Hematopoietic multipotent progenitor cell treated with erythropoietin and hydrocortisone succinate and interleukin-3 and kit ligand, for 8 days (in vitro differentiated cells): ENCODE measurements around the gene TP53AIP1.

ENCODE experiments used
- DNase-seq: peaks from one replicate; pipeline ENCODE4 v3.0.0-alpha.2; 2015

Gene TP53AIP1

GRCh38 chr11:128904656-128905344, 37.9 kb downstream of the TP53AIP1 start:
- no peak for DNase-seq

- no peak for DNase-seq
Observed at GRCh38 chr11:128904303-128904655, 38.4 kb downstream of the TP53AIP1 start.

- no peak for DNase-seq
Observed at GRCh38 chr11:128903248-128904061, 39.2 kb downstream of the TP53AIP1 start.

- DNase-seq: no peak
Observed at GRCh38 chr11:128902515-128903066, 40.1 kb downstream of the TP53AIP1 start.

- no peak for DNase-seq
Observed at GRCh38 chr11:128901653-128902514, 40.8 kb downstream of the TP53AIP1 start.

GRCh38 chr11:128900468-128900867, 42.2 kb downstream of the TP53AIP1 start:
- no peak for DNase-seq

GRCh38 chr11:128898580-128899344, 43.9 kb downstream of the TP53AIP1 start:
- DNase-seq: no peak

- DNase-seq: no peak
Observed at GRCh38 chr11:128897826-128898225, 44.8 kb downstream of the TP53AIP1 start.

GRCh38 chr11:128896356-128896755, 46.3 kb downstream of the TP53AIP1 start:
- no peak for DNase-seq

GRCh38 chr11:128895526-128895925, 47.1 kb downstream of the TP53AIP1 start:
- DNase-seq: no peak

- peak; percentile 69 for DNase-seq
Observed at GRCh38 chr11:128894685-128895084, 48.0 kb downstream of the TP53AIP1 start.

GRCh38 chr11:128894286-128894681, 48.4 kb downstream of the TP53AIP1 start:
- DNase-seq: no peak

GRCh38 chr11:128893578-128894285, 48.9 kb downstream of the TP53AIP1 start:
- DNase-seq: no peak

- no peak for DNase-seq
Observed at GRCh38 chr11:128892866-128893565, 49.7 kb downstream of the TP53AIP1 start.

GRCh38 chr11:128891913-128892398, 50.7 kb downstream of the TP53AIP1 start:
- no peak for DNase-seq

GRCh38 chr11:128890543-128891368, 51.9 kb downstream of the TP53AIP1 start, which contains the start of gene KCNJ5:
Gene KCNJ5, plus strand, starts transcription at chr11:128891356. Its CDS starts 19,918 bp downstream, at chr11:128911274.
- no peak for DNase-seq

GRCh38 chr11:128890216-128890542, 52.5 kb downstream of the TP53AIP1 start:
- DNase-seq: no peak

- no peak for DNase-seq
Observed at GRCh38 chr11:128889657-128890213, 52.9 kb downstream of the TP53AIP1 start.
